AG09319 (cell line): ENCODE measurements around the gene SEMA5B.

Experiments
- DNase-seq: peaks from one replicate; pipeline ENCODE4 v3.0.0-alpha.2; 2010; ENCODE audit warnings: low read depth; ENCODE audit errors: extremely low read depth
- TF ChIP-seq, protein P1 (sequence below): IDR thresholded peaks from 2 replicates; pipeline ENCODE4 v1.5.1; 2011; ENCODE audit warnings: low read depth, mild to moderate bottlenecking, inconsistent platforms, low read length, moderate library complexity

SEMA5B gene

DNA sequence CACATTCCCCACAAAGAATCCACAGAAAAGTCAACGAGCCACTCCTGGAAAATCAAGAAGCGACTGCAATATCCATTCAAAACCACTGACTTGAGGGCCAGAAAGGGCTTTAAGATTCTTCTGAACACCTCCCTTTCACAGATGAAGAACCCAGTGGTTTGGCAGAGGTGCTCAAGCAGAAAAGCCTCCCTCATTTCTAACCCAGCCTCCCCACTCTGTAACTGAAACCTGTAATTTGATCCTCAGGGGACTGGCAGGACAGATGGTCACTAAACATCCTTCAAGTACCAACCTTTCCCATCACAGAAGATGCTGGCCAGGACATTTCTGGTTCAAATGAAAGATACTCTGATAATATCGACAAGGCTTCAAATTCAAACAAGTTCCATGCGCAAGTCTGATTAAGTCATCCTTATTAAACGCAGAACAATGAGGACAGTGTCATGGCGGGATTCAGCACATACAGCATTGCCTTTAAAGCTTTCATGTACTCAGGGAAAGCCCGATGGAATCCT is 5.5 kb downstream of the SEMA5B start:
- no peak for DNase-seq
- TF ChIP-seq, protein P1, sequence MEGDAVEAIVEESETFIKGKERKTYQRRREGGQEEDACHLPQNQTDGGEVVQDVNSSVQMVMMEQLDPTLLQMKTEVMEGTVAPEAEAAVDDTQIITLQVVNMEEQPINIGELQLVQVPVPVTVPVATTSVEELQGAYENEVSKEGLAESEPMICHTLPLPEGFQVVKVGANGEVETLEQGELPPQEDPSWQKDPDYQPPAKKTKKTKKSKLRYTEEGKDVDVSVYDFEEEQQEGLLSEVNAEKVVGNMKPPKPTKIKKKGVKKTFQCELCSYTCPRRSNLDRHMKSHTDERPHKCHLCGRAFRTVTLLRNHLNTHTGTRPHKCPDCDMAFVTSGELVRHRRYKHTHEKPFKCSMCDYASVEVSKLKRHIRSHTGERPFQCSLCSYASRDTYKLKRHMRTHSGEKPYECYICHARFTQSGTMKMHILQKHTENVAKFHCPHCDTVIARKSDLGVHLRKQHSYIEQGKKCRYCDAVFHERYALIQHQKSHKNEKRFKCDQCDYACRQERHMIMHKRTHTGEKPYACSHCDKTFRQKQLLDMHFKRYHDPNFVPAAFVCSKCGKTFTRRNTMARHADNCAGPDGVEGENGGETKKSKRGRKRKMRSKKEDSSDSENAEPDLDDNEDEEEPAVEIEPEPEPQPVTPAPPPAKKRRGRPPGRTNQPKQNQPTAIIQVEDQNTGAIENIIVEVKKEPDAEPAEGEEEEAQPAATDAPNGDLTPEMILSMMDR: no peak

DNA sequence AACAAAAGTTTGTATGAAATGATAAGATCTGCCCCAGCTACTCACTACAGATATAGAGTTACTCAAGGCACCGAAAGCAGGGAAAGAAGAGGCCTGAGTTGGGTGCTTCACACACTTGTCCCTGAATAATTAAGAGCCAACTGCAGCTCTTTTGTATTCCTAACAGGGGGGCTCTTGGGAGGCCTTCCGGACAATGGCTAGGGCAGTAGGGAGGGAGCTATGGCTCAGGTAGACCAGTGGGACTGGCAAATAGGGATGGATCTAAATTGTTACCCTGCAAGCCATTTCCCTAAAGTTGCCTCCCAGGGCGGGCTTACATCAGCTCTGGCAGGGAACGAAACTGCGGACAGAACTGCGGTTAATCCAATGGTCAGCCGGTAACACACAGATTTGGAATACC is 6.2 kb downstream of the SEMA5B start:
- DNase-seq: no peak

DNA sequence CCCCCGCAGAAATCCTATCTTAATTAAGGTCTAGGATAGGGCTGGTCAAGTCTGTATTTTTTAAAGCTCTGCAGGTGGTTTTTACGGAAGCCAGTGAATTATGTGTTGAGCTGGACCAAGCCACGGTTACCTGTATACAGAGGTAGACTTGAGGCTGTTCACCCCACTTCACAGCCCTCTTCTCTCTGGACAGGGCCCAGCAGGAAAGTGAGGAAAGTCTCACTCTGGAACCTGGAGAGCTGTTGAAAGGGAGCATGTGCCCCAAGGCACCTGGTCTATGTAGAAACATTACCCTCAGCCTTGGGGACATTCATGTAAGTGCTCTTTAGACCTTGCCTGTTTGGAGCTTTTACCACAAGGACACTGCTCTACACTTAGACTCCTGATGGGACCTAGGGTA is 6.9 kb downstream of the SEMA5B start:
- DNase-seq: no peak
- TF ChIP-seq, protein P1: no peak

More for the DNA sequence above, 6.2 kb downstream of the SEMA5B start:
- TF ChIP-seq, protein P1: no peak

DNA sequence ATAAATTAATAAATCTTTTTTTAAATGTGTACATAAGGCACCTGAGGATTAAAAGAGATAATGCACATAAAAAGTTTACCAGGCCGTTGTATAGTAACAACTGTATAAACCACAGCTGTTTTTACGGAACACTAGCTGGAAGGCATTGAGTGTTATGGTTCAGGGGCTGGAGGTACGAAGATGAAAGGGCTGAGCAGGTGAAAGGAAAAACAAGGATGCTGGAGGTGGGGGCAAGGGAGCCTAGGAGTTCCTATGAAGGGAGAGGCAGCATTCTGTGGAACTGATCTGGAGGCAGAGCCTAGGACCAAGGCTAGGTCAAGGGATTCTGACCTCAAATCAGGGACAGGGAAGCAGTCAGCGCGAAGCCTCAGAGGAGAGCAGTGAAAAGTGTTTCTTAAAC is 8.0 kb downstream of the SEMA5B start:
- TF ChIP-seq, protein P1: no peak
- DNase-seq: no peak

DNA sequence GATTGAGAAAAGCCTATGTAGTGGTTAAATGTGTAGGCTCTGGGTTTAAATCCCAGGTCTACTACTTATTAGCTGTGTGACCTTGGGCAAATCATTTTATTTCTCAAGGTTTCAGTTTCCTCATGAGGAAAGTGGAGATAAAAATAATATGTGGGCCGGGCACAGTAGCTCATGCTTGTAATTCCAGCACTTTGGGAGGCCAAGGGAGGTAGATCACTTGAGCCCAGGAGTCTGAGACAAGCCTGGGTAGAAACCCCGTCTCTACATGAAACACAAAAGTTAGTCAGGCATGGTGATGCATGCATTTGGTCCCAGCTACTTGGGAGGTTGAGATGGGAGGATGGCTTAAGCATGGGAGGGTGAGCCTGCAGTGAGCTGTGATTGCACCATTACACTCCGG is 8.4 kb downstream of the SEMA5B start:
- no peak for DNase-seq
- TF ChIP-seq, protein P1: no peak

DNA sequence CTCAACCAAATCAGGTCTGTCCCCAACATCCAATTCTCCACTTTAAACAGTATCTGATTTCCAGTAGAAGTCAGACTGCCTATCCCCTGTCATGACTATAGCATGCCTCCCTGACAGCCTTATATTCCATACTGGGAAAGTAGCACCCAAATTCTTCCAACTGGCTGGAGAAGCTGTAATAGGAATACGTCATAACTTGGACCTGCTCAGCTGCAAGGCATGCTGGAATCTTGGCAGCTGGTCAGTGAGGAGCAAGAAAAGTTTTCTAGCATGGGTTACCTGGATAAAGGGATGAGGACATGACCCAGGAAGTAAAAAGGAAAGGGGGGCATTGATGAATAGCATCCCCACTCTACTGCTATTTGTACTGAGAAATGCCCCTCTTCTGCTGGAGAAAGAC is 8.9 kb downstream of the SEMA5B start:
- no peak for DNase-seq
- TF ChIP-seq, protein P1: no peak

DNA sequence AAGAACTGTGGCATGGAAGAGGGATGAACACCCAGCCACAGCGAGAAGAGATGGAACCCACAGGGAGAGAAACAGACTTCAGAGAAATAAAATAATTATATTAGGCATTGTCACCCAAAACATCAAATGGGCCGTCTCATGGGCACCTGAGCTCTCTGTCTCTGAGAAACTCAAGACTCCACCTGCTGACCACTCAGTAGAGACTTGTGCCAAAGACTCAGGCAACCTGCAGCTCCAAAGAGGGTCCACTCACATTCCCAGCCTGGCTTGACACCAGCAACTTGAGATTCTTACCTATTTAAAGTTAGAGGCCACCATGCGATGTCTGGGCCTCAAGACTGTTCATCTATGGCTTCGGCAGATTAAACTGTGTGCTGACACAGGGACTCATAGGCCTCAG is 12.0 kb downstream of the SEMA5B start:
- no peak for DNase-seq
- TF ChIP-seq, protein P1: no peak
